Measurements from ENCODE around the gene TTC6.

TTC6 gene

DNA sequence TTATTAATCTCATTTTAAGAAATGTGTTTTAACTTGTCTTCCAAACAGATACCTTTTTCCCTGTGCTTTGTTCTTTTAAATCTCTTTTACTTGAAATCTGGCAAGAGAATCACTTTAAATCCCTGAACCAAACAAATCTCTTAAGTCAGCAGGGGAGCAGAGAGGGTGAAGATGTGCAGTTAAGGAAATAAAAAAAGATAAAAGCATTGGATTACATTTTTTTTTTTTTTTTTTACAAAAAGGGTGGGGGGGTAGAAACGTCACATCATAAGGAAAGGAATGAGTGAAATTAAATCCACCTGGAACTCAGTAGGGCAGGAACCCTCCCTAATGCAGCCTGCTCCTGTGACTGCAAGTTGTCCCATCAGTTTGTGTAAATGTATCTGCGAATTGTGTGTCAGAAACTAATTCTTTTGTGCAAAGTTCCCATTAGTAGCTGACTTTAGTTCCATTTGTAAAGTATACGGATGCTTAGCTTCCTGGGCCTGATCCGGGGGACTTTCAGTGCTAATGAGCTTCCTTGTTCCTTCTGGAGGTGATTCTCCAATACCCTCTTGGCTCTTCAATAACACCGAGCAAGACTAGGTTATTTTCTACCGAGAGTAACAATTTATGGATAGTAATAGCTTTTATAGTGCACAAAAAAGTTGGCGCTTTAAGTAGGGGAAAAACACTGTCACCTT lies 1.5 kb downstream of the TTC6 start:
- DNase-seq (ENCODE audit: low read depth, low spot score): no peak

GRCh38 chr14:37597538-37597913 lies 2.1 kb downstream of the TTC6 start:
- DNase-seq (ENCODE audit: low read depth, low spot score): no peak

GRCh38 chr14:37597914-37598746 lies 2.7 kb downstream of the TTC6 start:
- no peak for DNase-seq (ENCODE audit: low read depth, low spot score)

- DNase-seq (ENCODE audit: low read depth, low spot score): no peak
Observed at GRCh38 chr14:37598747-37599506, 3.5 kb downstream of the TTC6 start.

DNA sequence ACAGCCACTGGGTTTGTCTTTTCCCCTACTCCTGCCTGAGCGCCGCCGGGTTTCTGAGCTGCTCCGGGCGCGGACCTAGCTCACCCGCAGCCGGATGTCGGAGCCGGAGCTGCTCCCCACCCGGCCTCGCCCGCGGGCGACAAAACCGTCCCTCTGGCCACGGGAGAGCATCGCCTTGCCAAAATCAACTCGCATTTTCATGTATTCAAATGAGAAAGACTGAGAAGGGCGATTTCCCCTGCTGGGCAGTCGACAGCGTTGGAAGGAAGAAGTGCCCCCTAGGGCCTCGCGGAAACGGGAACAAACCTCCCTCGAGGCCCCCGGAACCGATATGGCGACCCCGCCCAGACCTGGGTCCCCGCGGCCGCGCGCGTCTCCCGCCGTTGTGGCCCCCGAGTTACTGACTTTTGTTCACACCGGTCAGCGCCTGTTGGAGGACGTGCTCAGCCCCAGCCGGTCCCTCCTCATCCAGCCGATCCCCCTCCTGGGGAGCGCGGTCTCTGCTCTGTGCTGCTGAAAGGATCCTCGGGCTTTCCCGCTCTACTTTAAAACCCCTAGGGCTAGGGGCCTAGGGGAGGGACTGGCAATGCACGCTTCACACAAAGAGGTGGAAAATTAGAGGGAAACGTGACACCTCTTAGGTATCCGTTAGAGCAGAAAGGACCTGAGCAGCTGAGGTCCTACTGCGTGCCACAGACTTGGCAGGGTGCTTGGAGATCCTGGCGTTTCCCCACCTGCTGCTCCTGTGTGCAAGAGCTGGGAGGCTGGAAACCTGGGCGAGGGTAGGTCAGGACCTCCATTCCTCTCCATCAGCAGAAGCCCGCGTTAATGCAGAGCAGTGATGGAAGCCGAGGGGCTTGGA lies 4.3 kb downstream of the TTC6 start:
- DNase-seq (ENCODE audit: low read depth, low spot score): no peak

DNA sequence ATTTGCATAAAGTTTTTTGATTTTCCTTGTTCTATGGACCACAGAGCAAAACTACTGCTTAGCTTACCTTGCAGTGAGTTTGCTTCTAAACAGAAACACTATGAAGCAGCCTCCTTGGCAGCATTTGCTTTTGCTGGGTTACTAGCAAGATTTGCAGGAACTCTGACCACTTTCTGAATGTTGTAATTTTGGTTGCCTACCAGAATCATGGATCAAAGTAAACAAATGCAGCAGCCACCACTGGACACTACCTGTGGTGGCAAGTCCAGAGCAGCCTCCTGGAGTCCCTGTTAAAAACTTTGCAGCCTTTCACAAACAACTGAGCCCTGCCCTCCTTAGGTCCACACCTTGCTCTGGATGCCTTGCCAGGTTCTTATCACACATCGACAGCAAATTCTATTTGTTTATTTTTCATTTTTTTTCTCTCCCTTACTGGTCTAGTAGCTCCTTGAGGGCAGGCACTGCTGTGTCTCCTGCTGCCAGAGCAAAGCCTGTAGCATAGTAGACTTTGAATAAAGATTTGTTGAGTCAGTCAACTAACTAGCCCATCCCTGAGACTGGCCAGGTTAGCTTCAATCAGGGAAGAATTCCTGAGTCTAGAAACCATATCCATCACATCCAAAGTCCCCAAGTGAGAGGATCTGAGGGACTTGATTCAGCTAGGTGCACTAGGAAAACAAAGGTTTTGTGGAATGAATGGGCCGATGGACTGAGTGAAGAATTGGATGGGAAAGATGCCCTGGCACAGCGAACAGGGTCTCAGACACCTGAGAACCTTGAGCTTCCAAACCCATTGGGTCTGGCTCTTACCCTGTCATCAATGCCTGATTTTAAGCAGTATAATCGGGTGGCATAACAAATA lies 5.7 kb downstream of the TTC6 start:
- DNase-seq (ENCODE audit: low read depth, low spot score): no peak

- DNase-seq (ENCODE audit: low read depth, low spot score): no peak
Observed at GRCh38 chr14:37601865-37602264, 6.4 kb downstream of the TTC6 start.

GRCh38 chr14:37602605-37603453 lies 7.4 kb downstream of the TTC6 start:
- no peak for DNase-seq (ENCODE audit: low read depth, low spot score)

DNA sequence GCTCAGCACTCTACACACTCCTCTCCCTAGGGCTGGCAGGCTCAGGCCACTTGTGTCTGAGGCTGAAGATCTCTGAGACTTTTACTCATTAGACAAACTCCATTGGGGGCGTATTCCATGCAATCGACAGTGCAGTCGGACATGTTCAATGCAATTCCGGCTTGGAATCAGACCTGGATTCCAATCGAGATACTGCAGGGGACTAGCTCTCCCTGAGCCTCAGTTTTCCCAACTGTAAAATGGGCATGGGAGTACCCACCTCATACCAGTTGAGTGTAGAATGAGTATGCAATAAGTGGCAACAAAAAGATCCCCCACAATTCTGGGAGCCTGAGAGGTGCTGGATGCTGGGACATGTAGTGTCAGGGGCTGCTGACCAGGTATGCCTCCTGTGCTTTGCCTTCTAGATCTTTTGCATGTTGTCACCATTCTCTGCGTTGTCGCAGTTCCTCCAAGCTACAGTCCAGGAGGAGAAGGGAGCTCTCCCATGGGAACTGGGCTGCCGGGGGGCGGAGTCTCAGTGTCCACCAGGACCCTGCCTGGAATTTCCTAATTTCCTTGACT lies 8.3 kb downstream of the TTC6 start:
- DNase-seq (ENCODE audit: low read depth, low spot score): no peak

DNA sequence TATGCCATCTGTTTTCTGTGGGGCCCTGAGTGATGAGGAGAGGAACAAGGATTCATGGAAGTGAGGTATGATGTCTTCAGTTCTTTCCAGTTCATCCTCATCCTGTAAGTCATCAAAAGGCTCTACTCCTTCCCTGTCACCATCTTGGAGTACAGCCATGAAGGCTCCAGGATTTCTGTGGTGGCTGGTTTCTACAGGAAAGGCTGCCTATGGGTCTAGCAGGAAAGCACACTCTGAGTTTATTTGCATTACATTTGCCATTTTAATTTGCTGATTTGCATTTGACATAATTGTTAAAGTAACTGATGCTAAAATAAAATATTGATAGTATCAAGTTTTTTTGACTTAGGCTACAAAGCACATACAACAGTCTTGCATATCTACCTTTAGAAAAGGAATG lies 11.2 kb downstream of the TTC6 start:
- no peak for DNase-seq (ENCODE audit: low read depth, low spot score)

GRCh38 chr14:37608649-37609048 lies 13.2 kb downstream of the TTC6 start:
- no peak for DNase-seq (ENCODE audit: low read depth, low spot score)

- DNase-seq (ENCODE audit: low read depth, low spot score): no peak
Observed at GRCh38 chr14:37610945-37611523, 15.6 kb downstream of the TTC6 start.

DNA sequence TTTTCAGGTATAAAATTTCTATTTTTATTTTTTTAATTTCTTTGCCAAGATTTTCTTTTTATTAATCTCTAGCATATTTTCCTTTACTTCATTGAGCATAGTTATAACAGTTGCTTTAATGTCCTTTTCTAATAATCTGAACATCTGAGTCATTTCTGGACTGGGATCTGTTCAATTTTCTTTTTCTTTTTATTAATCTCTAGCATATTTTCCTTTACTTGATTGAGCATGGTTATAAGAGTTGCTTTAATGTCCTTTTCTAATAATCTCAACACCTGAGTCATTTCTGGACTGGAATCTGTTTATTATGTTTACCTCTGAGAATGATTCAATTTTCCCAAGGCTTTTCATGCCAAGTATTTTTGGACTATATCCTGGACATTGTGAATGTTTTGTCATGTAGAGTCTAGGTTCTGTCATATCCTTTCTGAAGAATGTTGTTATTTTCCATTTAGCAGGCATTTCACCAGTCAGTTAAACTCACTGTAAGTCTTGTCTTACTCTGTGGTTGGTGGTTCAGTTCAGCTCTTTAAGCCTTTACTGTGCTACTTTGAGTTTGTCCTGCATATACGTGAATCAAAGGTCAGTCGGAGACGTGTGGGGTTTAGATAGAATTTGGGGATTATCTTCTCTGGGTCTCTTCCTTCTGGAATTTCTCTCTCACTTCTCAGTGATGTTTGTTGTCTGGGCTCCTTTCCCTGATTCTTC lies 20.3 kb downstream of the TTC6 start:
- DNase-seq (ENCODE audit: low read depth, low spot score): no peak

DNA sequence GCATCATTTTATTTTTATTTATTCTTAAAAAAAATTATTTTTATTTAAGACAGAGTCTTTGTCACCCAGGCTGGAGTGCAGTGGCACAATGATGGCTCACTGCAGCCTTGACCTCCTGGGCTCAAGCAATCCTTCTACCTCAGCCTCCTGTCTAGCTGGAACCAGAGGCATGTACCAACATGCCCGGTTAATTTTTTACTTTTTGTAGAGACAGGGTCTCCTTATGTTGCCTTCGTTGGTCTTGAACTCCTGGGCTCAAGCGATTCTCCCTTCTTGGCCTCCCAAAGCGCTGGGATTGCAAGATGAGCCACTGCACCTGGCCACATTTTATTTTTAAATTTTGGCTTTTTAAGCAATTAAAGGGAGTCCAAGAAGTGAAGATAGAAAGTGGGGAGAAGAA lies 21.4 kb downstream of the TTC6 start:
- no peak for DNase-seq (ENCODE audit: low read depth, low spot score)

DNA sequence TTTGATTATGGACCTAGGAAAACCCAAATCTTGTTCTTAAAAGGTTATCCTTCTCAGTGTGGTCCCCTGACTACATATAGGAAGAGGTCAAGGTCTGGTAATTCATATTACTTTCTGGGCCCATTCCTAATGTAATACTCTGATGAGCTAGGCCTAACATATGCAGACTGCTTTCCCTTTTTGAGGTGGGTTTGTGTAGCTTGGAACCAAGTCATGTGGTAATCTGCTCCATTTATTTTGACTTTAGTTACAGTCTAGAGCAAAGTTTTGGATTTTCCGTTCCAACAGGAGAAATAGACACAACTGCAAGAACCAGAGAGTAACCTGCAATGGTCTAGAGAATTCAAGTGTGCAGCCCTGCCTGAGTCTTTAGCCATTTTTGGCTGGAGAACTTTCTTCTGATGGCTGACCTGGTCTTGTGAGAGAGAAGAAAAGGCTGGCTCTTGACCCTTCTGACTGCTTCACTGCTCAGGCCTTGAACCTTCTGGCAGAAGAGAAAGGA lies 22.5 kb downstream of the TTC6 start:
- no peak for DNase-seq (ENCODE audit: low read depth, low spot score)

DNA sequence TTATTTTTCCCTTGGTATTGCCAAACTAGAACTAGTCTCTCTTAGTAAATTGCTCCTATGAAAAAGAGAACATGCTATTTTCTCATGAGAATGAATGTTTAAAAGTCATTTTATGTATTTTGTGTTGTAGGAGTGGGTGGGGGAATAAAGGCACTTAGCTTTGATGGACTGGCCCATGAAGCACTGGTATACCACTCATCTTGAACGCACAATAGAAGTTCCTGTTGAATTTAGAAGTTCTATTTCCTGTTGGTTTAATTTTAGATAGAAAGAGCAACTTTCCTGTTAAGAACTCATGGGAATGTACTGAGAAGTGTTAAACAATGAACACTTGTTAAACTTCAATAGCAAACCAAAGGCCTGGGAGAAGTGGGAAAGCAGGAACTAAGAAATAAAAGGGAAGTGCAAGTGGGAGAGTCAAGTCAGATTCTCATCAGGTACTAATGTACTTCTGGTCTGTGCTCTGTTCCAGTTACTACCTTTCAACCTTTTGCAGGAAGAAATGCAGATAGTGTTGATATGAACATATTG lies 23.1 kb downstream of the TTC6 start:
- DNase-seq (ENCODE audit: low read depth, low spot score): no peak

GRCh38 chr14:37620856-37621255 lies 25.4 kb downstream of the TTC6 start:
- no peak for DNase-seq (ENCODE audit: low read depth, low spot score)

Measured in smooth muscle cell of the brain vasculature (primary cell).